Panc1 (cell line): ENCODE data around the gene RAPGEF3. TPM values are rescaled to one million over a fixed set of nuclear protein-coding genes. Genes with fewer than 3 reads are reported as not detected.

Source experiments
- ATAC-seq: fragments of 200-7000 bp; cut with Tn5 transposase; 2 replicates; pipeline ENCODE4 v1.9.1; 2020; ENCODE audit warnings: mild to moderate bottlenecking, moderate library complexity
- BruUV-seq: library from RNA; stranded (reverse); fragments of 400-500 nt; replicated peaks from 2 replicates; lab custom pipeline; 2021; lab: Mats Ljungman, UMichigan
- CTCF ChIA-PET: fragments of 300-600 bp; sonication (Branson Sonifier 250); formaldehyde crosslinking; loops from one replicate; lab custom pipeline; 2022; ENCODE audit warnings: antibody characterized with exemption; lab: Charles Lee
- POLR2A ChIA-PET: fragments of 300-600 bp; sonication (Branson Sonifier 250); formaldehyde crosslinking; loops from one replicate; lab custom pipeline; 2022; ENCODE audit warnings: antibody characterized with exemption; lab: Charles Lee
- DNase-seq: peaks from one replicate; pipeline ENCODE4 v3.0.0-alpha.2; 2010; ENCODE audit warnings: low read depth, low spot score
- H3K27ac ChIP-seq: 2 replicates; pipeline ENCODE4 v1.5.1; 2011; ENCODE audit warnings: mild to moderate bottlenecking, low read length, inconsistent platforms
- H3K27me3 ChIP-seq: fragments of 200-500 bp; sonication (Bioruptor generic); 2 replicates; pipeline ENCODE4 v1.6.0; 2014; ENCODE audit warnings: low read length, inconsistent platforms; ENCODE audit not compliant: control insufficient read depth, insufficient read depth
- H3K36me3 ChIP-seq: fragments of 200-500 bp; sonication (Bioruptor generic); 2 replicates; pipeline ENCODE4 v1.5.1; 2014; ENCODE audit warnings: inconsistent platforms, mild to moderate bottlenecking, low read length, moderate library complexity; ENCODE audit not compliant: control insufficient read depth, insufficient read depth
- H3K4me1 ChIP-seq: 2 replicates; pipeline ENCODE4 v1.5.1; 2011; ENCODE audit warnings: inconsistent platforms, mild to moderate bottlenecking, low read length, moderate library complexity; ENCODE audit not compliant: control insufficient read depth, insufficient read depth
- H3K4me3 ChIP-seq, 2 experiments: 2 replicates each; pipeline ENCODE4 v1.5.1; 2011 to 2012; ENCODE audit warnings: low read depth in 2 of 2, low read length in 2 of 2, mild to moderate bottlenecking in 2 of 2, inconsistent platforms in 1 of 2, moderate library complexity in 1 of 2
- H3K9me3 ChIP-seq: fragments of 200-500 bp; sonication (Bioruptor generic); 2 replicates; pipeline ENCODE4 v1.5.1; 2014; ENCODE audit warnings: low read depth, mild to moderate bottlenecking, inconsistent platforms, low read length, moderate library complexity; ENCODE audit not compliant: control insufficient read depth, insufficient read depth
- CTCF ChIP-seq: fragments of 450-650 bp; IDR thresholded peaks from 2 replicates; pipeline ENCODE4 v1.5.1; 2017; ENCODE audit warnings: mild to moderate bottlenecking
- POLR2AphosphoS5 ChIP-seq: IDR thresholded peaks from 2 replicates; pipeline ENCODE4 v1.6.1; 2012; ENCODE audit warnings: mild to moderate bottlenecking, low read depth, low read length, moderate library complexity
- REST ChIP-seq, 2 experiments: IDR thresholded peaks; 2 replicates each; pipeline ENCODE4 v1.6.1; 2011 to 2012; ENCODE audit warnings: low read depth in 2 of 2, control low read depth in 1 of 2, low read length in 1 of 2, mild to moderate bottlenecking in 1 of 2, moderate library complexity in 1 of 2; ENCODE audit not compliant: insufficient read depth in 1 of 2
- SIN3A ChIP-seq: IDR thresholded peaks from 2 replicates; pipeline ENCODE4 v1.6.1; 2012; ENCODE audit warnings: low read depth, mild to moderate bottlenecking, low read length, moderate library complexity, borderline replicate concordance; ENCODE audit not compliant: insufficient read depth
- TCF7L2 ChIP-seq: IDR thresholded peaks from 2 replicates; pipeline ENCODE4 v1.6.1; 2011; ENCODE audit warnings: mild to moderate bottlenecking, low read depth, low read length, inconsistent platforms
- in situ Hi-C: cut with HindIII; loops from 2 replicates; pipeline ENCODE4 v1.10.0; 2016; ENCODE audit warnings: low sequenced_read_pairs, low pct_unique_long_range_greater_than_20kb
- intact Hi-C: fragments of 100-400 bp; cut with micrococcal nuclease; formaldehyde crosslinking; loops from one replicate; pipeline ENCODE4 v1.10.0; 2022; ENCODE audit not compliant: unreplicated experiment
- total RNA-seq: library from RNA; stranded (reverse); gene quantifications from one replicate; pipeline ENCODE4 v1.2.1, GENCODE V29; 2021; ENCODE audit not compliant: unreplicated experiment

Gene RAPGEF3
- total RNA-seq, 1 experiment from 2014 or later, result 5.8 TPM

GRCh38 chr12:47800582-47800981 is 41.9 kb upstream of the RAPGEF3 start:
- H3K9me3 ChIP-seq, result no peaks in the 10 kb centered on the region
- H3K27me3 ChIP-seq, result no peaks in the 10 kb centered on the region
- H3K4me1 ChIP-seq, result peaks cover 34% of the 10 kb centered on the region
- intact Hi-C loops (no loop called here), in situ Hi-C loops (no loop called here)
- H3K27ac ChIP-seq, result no peak overlapping the region
- DNase-seq (no peak), ATAC-seq (no peak)
- ChIA-PET CTCF (interaction anchor here (2.1 kb wide), 1 partner anchor 37 kb away, joined by 11 read pairs; no protein-coding TSS in a partner anchor), POLR2A (no interaction called here)
- no peak for TF ChIP-seq SIN3A
- no peak for TF ChIP-seq POLR2AphosphoS5
- TF ChIP-seq TCF7L2, result no peak
- no peak for TF ChIP-seq CTCF
- BruUV-seq, result no TSS peak
- H3K36me3 ChIP-seq, result no peaks in the 10 kb centered on the region; the same call in 1 of the 2 replicates
- no peak overlapping the region for H3K4me3 ChIP-seq

- H3K4me1 ChIP-seq, result peaks cover 34% of the 10 kb centered on the region
- H3K36me3 ChIP-seq, result peaks cover under 1% of the 10 kb centered on the region; the same call in 1 of the 2 replicates
- no peaks in the 10 kb centered on the region for H3K9me3 ChIP-seq
- no peaks in the 10 kb centered on the region for H3K27me3 ChIP-seq
- CTCF ChIA-PET, result interaction anchor here (1.0 kb wide), 1 partner anchor 39 kb away, joined by 3 read pairs; no protein-coding TSS in a partner anchor
- intact Hi-C loops (no loop called here), in situ Hi-C loops (no loop called here)
- ATAC-seq (no peak), DNase-seq (no peak)
- TF ChIP-seq CTCF (no peak), POLR2AphosphoS5 (no peak), TCF7L2 (no peak), REST (IDR thresholded peaks at IDR 0.05; ENCODE audit: insufficient read depth in 1 of 2, low read depth in 2 of 2, low read length in 1 of 2) (no peak), SIN3A (no peak)
- no peak overlapping the region for H3K4me3 ChIP-seq
- no peak overlapping the region for H3K27ac ChIP-seq
- no TSS peak for BruUV-seq
- POLR2A ChIA-PET, result no interaction called here
Measured at GRCh38 chr12:47799357-47799955, 40.8 kb upstream of the RAPGEF3 start.
